DMS79 (cell line): ENCODE data around the gene RASL10A.
"Not testable (repeated sequence)": the region's sequence is repeated elsewhere in the genome, so short reads cannot be mapped to it uniquely, and the experiment has no call there.

Experiments used
- DNase-seq: peaks from one replicate; lab custom pipeline; 2025; lab: John Stamatoyannopoulos, UW

RASL10A gene

GRCh38 chr22:29315286-29316140 is at the start of gene RASL10A:
Gene RASL10A (minus strand): TSS chr22:29315697. CDS start chr22:29315246, 451 bp downstream.
- no peak for DNase-seq

GRCh38 chr22:29359469-29359868 is 44.0 kb upstream of the RASL10A start:
- no peak for DNase-seq

- not testable (repeated sequence) for DNase-seq
Measured at GRCh38 chr22:29357193-29357890, 41.8 kb upstream of the RASL10A start.

- no peak for DNase-seq
Measured at GRCh38 chr22:29353860-29354259, 38.4 kb upstream of the RASL10A start.

GRCh38 chr22:29353286-29353685 is 37.8 kb upstream of the RASL10A start:
- no peak for DNase-seq

GRCh38 chr22:29352778-29353177 is 37.3 kb upstream of the RASL10A start:
- no peak for DNase-seq

GRCh38 chr22:29351891-29352290 is 36.4 kb upstream of the RASL10A start:
- no peak for DNase-seq

- no peak for DNase-seq
Measured at GRCh38 chr22:29351042-29351441, 35.5 kb upstream of the RASL10A start.

GRCh38 chr22:29348956-29349355 is 33.5 kb upstream of the RASL10A start:
- no peak for DNase-seq

GRCh38 chr22:29348041-29348440 is 32.5 kb upstream of the RASL10A start:
- DNase-seq, result no peak

GRCh38 chr22:29346659-29347058 is 31.2 kb upstream of the RASL10A start:
- DNase-seq, result no peak

GRCh38 chr22:29345932-29346331 is 30.4 kb upstream of the RASL10A start:
- DNase-seq, result no peak

- DNase-seq, result not testable (repeated sequence)
Measured at GRCh38 chr22:29344889-29345288, 29.4 kb upstream of the RASL10A start.

GRCh38 chr22:29344137-29344536 is 28.6 kb upstream of the RASL10A start:
- peak; percentile 51 for DNase-seq

GRCh38 chr22:29343313-29343805 is 27.9 kb upstream of the RASL10A start:
- peak; percentile 68 for DNase-seq

- no peak for DNase-seq
Measured at GRCh38 chr22:29342577-29343312, 27.2 kb upstream of the RASL10A start.

- DNase-seq, result no peak
Measured at GRCh38 chr22:29342177-29342576, 26.7 kb upstream of the RASL10A start.

GRCh38 chr22:29341849-29342127 is 26.3 kb upstream of the RASL10A start:
- no peak for DNase-seq

GRCh38 chr22:29341056-29341848 is 25.8 kb upstream of the RASL10A start:
- DNase-seq, result no peak

GRCh38 chr22:29340566-29340965 is 25.1 kb upstream of the RASL10A start:
- DNase-seq, result no peak

GRCh38 chr22:29339381-29340235 is 24.1 kb upstream of the RASL10A start:
- DNase-seq, result no peak
